SK-N-SH treated with all-trans-retinoic acid at 6 μM for 48 hours (cell line): ENCODE data around the gene ZNRF2.

Source experiments
- BACH2 ChIP-seq: fragments of 250-450 bp; sonication (Bioruptor Pico); IDR thresholded peaks from 2 replicates; pipeline ENCODE4 v1.9.0; 2021; ENCODE audit warnings: mild to moderate bottlenecking, borderline replicate concordance
- TCF4 ChIP-seq: fragments of 250-450 bp; sonication (Bioruptor Pico); IDR thresholded peaks from 2 replicates; pipeline ENCODE4 v1.8.0; 2021; ENCODE audit warnings: mild to moderate bottlenecking, moderate library complexity, borderline replicate concordance
- ZFP3 ChIP-seq: fragments of 250-450 bp; sonication (Bioruptor Pico); IDR thresholded peaks from 2 replicates; pipeline ENCODE4 v1.5.0; 2020; ENCODE audit warnings: mild to moderate bottlenecking, moderate library complexity
- ZNF70 ChIP-seq: fragments of 450-650 bp; formaldehyde crosslinking; IDR thresholded peaks from 2 replicates; pipeline ENCODE4 v1.5.0; 2020; ENCODE audit warnings: mild to moderate bottlenecking, moderate library complexity
- TF ChIP-seq, protein P1 (sequence below): fragments of 250-450 bp; sonication (Bioruptor Pico); IDR thresholded peaks from 2 replicates; pipeline ENCODE4 v1.8.0; 2020; ENCODE audit warnings: mild to moderate bottlenecking, moderate library complexity, borderline replicate concordance

DNA sequence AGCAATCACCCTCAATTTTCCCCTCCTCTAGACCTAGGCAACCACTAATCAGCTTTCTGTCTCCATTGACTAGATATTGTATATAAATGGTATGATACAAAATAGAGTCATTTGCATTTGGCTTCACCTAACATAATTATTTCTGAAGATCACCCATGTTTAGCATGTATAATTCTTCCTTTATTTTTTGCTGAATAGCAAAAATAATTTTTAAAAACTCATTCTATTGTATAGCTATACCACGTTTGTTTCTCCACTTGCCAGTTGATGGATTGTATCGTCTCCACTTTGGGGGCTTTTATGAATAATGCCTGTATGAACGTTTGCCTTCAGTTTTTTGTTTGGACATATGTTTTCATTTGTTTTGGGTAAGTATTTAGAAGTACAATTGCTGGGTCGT, 95.3 kb downstream of the ZNRF2 start:
- TF ChIP-seq ZFP3 (no peak), TCF4 (CRISPR knock-in tag) (no peak), ZNF70 (CRISPR knock-in tag) (no peak), BACH2 (CRISPR knock-in tag) (no peak)
- TF ChIP-seq, protein P1, sequence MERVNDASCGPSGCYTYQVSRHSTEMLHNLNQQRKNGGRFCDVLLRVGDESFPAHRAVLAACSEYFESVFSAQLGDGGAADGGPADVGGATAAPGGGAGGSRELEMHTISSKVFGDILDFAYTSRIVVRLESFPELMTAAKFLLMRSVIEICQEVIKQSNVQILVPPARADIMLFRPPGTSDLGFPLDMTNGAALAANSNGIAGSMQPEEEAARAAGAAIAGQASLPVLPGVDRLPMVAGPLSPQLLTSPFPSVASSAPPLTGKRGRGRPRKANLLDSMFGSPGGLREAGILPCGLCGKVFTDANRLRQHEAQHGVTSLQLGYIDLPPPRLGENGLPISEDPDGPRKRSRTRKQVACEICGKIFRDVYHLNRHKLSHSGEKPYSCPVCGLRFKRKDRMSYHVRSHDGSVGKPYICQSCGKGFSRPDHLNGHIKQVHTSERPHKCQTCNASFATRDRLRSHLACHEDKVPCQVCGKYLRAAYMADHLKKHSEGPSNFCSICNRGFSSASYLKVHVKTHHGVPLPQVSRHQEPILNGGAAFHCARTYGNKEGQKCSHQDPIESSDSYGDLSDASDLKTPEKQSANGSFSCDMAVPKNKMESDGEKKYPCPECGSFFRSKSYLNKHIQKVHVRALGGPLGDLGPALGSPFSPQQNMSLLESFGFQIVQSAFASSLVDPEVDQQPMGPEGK (CRISPR knock-in tag) = no peak
